Stimulated activated CD8-positive, alpha-beta memory T cell treated with anti-CD3 and anti-CD28 coated beads, Interleukin-4, amount 100 ng/mL, for 4 hours (primary cell): ENCODE measurements around the gene RAB25.

Experiments used
- DNase-seq, 2 donors: peaks; one replicate each; pipeline ENCODE4 v3.0.0-alpha.2; 2020; ENCODE audit warnings: low read depth in 2 of 2, low spot score in 1 of 2

Gene RAB25

DNA sequence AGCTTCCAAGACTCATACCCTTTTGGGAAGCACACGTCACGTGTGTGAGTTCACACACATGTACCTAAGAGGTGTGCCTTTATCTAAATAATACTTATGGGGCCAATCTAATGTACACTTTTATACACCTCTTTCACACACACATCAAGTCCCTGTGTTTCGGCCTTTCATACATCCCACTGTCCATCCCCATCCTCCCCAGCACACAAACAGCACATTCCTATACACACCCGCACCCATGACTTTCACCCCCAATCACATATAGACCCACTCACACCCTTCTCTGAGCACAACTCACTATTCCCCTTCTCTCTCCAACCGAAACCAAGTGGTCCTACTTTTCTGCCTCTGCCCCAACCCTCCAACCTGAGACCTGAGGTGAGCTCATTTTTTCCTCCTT, 17.8 kb downstream of the RAB25 start:
- DNase-seq, result no peak

DNA sequence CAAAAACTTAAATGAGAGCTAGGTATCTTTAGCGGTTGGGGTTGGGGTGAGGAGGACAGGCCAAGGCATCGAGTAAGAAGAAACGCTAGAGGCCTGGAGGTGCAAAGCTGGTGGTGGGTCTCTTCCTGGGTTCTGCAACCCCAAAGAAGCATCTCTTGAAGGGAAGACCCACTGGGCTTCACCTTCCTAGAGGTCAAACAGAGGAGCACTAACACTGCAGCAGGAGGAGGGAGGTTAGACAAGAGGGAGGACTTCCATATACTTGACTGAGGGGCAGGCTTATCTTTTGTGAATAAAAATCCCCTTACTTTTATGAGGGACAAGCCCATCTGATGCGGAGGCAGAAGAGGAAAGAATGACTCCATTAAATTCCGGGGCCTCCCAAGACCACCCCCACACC, 18.8 kb downstream of the RAB25 start:
- no peak for DNase-seq

DNA sequence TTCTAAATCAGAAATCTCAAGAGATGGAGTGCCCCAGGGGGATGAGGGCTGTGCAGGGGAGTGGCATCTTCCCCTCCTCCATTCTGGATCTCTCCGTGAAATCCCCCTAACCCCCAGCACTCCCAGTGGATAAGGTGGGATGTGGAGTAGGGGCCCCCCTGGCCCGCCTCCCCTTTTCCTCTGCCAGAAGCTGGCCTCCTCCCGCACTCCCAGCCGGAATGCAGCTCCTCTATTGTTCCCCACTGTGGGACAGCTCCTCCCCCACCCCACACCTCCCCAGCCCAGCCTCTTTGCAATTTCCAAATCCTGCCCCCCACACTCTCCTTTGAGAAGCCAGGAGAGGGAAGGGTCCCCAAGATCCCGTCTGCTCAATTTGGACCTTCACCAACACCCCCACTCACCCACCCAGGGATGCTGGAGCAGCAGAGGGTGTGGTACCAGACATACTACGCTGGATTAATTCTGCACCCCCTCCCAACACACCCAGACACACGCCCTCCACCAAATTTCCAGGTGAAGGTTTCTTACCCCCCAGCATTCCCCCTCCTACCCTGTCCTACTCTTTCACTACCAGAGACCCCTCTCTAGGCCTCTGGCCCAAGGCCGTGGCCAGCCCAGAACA, 19.4 kb downstream of the RAB25 start:
- DNase-seq, result no peak

DNA sequence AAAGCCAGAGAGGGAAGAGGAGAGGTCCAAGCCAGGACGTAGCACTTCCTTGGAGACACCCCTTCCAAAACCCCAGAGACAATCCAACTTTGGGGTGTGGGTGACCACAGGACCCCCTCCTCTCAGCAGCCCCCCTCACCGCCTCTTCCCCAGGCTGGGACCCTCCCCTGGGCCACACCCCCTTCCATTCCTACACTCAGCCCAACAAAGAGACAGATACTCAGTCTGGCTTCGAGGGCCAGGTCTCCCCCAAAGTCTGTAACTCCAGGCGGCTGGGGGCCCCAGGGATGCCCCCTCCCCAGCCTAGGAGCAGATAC, 19.9 kb downstream of the RAB25 start:
- DNase-seq, result no peak

DNA sequence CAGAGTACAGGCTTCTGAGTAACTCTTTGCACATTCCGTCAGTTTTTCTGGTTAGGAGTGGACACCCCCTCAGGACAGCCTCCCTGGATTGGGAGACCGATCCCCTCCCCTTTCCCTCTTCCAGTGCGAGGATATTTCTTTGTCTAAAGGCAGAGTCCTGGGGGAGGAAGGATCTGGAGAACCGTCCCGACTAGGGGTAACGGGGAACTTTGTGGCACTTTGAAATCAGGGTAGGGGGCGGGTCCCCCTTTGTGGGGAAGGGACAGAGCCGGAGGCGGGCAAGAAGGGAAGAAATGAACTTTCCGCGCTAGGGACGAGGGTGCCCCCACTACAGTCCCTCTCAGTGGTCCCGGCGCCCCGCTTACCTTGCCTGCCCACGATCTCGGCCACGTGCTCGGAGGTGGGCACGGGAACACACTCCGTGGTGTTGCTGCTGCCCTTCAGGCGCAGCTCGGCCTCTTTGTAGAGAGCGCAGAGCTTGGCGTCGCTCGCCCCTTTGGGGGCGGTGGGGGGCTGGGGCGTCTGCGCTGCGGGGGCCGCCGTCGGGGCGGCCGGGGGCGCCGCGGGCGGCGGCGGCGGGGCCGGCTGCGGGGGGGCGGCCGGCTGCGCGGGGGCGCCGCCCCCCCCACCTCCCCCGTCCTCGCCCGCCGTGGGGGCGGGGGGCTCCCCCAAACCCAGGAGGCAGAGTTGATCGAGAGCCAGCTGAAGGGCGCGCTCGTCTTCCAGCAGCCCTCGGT, 20.4 kb downstream of the RAB25 start:
- no peak for DNase-seq

DNA sequence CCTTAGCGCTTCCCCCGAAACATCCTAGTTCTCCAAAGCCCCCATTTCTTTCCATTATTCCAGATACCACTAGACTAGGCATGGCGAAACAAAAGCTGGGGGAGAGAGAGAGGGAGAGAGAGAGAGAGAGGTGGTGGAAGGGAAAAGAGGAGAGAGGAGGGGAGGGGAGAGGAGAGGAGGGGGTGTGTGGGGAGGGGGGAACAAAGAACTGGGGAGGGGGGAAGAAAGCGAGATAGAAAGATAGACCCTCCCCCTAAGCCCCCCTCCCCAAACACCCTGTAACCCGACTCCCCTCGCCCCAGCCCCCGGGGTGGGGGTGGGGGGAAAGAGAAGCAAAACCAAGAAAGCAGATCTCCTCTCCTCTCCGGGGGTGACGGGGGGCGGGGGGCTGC, 21.0 kb downstream of the RAB25 start:
- no peak for DNase-seq

DNA sequence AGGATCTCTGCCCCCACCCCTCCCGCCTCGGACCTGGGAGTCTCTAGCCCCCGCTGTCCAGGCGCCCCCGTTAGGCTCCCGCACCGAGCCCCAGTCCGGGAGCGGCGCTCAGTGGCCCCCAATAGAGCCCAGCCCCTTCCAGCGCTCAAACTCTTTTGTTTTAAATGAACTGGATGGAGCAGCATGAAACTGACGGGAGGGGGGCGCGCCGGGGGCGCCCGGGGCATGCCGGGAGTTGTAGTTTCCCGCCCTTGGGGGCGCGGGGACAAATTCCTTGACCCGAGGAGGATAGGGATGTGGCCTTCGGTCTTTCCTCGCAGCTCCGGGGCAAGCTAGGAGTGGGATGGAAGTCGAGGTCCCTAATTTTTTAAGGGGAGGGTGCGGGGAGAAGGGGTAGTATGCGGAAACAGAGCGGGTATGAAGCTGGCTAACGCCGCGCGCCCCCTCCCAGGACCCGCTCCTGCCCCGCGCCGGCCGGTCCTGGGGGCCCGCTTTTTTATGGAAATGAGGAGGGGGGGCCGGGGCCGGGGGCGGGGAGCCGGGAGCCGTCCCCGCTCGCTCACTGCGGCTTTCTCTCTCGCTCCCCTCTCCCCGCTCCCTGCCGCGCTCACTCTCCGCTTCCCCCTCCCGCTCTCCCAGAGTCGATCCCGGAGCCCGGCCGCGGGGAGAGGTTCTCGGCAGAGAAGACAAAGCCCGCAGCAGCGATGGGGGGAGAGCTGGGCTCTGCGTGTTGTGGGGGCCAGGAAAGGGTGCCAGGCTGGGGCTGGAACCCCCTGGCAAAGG, 21.5 kb downstream of the RAB25 start, which contains the start of gene MEX3A:
Gene MEX3A, minus strand, starts transcription at position 157 of the 783 bp plus-strand sequence. CDS start 467 bp downstream, outside the sequence.
- DNase-seq, result peak in 1 of 2 donors; percentile 35

DNA sequence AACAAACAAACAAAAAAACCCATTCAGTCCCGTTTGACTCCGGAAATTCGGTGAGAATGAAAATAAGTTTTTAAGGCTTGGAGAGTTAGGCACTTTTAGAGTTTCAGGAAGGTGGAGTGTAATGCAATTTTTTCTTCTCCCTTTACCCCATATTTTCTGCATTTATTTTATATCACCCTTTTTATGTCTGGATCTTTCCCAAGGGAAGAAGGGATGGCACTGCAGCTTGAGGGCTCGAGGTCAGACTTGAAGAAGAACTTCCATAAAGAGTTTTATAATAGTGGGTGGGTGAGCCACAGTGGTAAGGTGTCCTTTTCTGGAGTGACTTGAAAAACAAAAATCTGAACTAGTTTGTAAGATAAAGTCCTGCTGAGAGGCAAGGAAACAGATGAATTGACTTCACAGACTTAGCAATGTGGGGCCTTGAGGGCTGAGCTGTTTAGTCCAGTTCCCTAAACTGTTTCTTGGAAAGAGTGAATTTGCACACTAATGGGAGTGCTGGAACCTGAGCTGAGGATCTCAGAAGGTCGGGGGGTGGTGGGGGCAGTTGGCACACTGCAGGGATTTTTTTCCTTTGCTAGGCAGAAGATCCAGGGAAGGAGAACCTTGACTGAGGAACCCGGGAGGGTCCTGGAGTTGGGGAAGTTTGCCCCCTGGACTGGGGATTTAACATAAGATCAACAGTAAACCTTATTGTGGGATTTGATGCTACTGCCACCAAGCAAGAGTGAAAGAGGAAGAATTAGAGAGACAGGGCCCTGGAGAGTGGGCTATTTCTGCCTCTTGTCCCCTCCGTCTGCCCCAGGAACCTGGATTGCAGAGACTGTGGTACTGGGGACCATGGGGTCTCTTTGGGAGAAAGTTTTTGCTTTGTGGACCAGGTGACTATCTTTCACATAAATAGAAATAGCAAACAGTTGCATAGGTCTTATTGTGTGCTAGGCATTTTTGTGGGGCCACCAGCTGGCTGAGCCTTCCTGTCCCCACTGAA, 23.1 kb downstream of the RAB25 start:
- no peak for DNase-seq

DNA sequence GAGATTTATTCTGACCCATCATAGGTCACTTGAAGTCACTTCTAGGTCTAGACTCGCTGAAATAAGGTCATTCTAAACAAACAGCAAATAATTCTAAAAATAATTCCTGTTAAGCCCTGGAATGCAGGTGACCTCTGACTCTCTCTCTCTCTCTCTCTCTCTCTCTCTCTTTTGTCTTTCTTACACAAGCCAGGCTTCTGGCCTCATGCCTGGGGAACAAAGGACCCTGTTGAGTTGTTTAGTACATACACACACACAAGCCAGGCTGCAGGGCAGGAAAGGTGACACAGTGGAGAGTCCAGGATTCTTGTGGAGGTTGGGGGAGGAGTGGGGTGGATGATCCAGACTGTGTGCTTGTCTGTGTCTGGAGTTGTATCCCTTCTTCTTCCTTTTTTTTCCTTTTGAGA, 25.3 kb downstream of the RAB25 start:
- DNase-seq, result no peak

DNA sequence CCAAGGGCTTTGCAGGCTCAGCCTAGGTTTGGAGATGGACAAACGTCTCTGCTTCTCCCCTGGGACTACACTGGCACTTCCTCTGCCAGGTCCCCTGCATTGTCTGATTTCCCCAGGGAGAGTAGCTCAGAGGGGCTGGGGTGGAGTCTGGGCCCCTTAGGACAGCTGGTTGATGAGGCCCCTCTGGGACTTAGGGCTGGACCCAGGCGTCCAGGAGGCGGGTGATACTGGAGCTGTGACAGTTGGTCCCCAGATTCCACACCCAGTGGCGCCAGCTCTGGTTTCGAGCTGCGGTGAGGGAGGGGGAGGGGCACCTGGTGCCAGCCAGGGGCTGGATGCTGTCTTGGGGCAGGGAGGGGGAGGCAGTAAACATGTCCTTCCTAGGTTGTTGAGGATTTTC, 28.7 kb downstream of the RAB25 start:
- no peak for DNase-seq

DNA sequence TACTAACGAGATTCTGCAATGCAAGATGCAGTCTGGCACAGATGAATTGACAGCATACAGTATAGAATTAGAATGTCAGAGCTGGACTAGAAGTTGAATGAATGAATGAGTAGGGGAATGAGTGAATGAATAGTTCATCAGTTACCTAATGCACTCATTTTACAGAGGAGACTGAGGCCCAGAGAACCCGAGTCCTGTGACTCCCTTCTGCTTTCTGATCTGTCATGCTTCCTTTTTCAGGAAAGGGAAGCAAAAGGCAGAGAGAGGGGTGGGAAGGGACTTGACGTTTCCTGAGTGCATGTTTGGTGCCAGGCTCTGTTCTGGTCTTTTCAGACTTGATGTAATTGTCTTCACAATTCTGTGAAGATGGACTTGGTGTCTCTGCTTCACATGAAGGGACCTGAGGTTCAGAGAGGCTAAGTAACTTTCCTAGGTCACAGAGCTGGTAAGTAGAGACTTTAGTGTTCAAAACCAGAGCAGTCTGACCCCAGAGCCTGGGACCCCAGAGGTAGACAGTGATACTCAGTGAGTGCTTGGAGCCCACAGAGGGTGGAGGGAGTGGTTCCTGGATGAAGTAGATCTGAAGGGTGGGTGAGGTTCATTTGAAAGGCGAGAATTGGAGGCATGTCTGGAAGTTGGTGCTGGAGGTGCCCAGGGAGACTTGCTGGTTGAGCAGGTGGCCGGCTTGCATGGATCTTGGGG, 29.3 kb downstream of the RAB25 start:
- DNase-seq, result no peak

DNA sequence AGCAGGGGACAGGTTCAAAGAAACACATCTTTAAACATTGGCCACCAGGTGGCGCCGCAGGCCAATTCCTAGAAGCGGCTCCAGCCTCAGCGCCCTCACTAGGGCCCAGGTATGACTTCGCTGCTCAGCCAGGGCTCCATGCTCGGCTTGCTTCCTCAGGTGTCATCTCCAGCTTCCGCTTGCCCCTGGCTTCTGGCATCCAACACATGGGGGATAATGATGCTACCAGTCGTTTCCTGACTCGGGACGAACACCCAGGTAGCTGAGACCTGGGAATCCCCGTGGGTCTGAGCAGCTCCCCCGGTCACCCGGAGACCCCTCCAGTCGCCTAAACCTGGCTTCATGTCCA, 29.9 kb downstream of the RAB25 start:
- DNase-seq, result peak; percentile 69 to 88

DNA sequence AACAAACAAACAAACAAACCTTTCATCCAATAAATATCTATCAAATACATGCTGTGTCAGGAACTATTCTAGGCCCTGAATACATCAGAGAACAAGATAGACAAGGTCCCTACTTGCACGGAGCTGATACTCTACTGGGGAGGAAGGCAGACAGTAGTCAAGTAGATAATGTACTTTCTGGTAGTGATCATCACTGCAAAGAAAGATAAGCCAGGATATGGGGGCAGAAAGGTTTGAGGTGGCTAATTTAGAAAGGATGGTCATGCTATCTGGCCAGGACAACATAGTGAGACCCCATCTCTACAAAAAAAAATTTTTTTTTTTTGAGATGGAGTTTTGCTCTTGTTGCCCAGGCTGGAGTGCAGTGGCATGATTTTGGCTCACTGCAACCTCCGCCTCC, 30.6 kb downstream of the RAB25 start:
- DNase-seq, result no peak

DNA sequence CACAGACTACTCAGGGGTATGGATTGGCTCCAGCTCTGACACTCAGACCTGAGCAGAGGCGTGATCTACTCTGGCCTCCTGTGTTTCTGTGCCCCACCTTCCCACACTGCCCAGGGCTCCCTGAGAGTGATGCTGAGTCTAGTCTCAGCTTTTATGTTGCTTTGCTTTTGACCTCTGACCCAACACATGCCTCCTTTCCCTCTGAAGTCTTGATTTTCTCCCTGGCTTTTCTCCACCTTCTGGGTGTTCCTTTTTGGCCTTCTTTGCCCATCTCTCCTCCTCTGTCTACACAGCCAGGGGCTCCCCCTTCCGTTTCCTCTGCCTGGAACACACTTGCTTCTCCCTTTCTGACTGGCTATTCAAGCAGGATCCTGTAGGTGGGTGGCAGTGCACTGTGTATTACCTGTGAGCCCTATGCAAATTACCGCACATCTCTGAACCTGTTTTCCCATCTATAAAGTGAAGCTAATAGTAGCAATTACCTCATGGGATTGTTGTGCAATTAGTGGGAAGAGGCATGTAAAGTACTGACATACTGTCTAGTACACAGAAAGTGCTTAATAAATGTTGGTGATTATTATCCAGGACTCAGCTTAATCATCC, 35.0 kb downstream of the RAB25 start:
- no peak for DNase-seq

DNA sequence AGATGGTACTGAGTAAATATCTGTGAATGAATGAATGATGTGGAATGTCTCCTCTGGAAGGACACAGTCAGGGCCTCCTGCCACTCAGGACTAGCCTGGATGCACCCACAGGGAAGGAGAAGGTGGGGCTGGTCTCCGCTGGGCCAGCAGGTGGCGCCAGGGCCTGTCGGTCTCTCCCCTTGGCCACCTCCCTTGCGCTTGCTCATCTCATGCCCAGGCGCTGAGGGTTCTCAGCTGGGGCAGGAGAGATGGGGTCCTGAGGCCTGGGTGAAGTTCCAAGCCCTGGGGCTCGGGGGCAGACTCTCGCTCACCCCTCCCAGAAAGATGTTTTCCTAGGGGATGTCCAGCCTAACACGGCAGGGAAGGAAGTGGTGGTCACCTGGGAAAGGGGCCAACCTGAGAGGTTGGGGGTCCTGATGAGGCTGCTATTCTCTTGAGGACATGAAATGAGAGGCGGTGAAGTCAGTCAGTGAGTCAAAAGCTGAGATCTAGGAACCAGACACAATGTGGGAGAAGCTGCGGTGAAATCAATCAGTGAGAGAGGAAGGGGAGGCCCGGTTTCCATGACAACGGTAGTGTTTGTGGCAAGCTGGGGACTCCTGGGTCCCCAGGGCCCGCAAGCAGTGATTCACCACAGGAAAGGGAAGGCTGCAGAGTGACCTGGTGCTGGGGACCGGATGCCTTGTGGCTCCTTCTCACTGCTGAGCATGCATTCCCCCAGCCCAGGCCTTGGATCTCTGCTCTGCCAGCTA, 35.9 kb downstream of the RAB25 start:
- peak; percentile 62 to 84 for DNase-seq

DNA sequence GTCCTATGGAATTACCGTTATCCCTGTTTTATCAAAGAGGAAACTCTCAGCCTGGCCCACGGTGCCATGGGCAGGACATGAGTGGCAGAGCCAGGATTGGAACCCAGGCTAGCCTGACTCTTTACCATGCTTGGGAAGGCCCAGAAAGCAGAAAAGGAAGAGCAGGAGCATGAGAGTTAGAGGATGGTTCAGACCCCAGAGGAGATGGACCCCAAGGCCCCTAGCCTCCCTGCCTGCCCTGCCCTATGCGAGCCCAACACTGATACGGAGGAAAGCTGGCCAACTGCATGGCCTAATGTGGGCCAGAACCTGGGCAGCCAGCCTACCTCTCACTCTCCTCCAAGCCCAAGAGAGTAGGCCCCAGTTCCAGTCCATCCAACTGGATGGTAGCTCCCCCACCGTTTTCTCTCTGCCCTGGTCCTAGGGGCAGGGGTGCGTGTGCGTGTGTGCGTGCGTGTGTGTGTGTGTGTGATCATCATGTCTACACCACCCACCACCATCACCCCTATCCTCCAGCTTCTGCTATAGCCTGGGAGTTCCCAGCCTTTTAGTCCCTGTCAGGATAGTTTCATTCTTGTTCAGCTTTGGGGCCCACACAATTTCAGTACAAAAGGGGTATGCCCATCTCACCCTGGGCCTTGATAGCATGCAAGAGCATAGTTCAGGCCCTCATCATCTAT, 36.7 kb downstream of the RAB25 start:
- DNase-seq, result no peak

DNA sequence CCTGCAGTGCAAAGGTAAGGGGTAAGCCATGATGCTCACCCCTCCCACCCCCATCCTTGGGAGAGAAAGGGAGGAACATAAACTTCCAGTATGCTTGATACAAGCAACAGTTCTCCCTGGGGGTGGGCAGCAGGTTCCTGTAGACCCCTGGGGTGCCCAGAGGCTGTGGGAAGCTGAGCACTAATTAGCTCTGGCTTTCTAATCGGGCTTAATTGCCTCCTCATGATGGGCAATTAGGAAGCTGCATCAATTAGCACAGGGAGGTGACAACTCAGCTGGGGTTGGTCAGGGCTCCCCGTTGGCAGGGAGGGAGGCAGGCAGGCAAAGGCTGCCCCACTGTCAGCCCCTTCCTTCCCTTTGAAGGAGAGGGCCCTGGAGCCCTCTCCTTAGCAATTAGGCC, 37.8 kb downstream of the RAB25 start:
- no peak for DNase-seq

DNA sequence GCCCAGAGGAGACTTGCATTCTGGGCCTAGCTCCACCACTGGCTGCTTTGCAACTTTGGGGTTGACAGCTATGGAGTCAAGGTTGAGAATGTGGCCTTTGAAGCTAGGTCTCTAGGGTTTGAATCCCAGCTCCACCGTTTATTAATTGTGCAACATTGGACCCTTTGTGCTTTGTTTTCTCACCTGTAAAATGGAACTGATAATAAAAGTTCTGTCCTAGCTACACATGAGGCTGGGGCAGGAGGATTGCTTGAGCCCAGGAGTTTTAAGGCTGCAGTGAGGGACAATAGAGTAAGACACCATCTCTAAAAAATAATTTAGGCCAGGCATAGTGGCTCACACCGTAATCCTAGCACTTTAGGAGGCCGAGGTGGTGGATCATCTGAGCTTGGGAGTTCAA, 38.3 kb downstream of the RAB25 start:
- DNase-seq, result no peak
